ENCODE measurements around the gene PIGW.

DNA sequence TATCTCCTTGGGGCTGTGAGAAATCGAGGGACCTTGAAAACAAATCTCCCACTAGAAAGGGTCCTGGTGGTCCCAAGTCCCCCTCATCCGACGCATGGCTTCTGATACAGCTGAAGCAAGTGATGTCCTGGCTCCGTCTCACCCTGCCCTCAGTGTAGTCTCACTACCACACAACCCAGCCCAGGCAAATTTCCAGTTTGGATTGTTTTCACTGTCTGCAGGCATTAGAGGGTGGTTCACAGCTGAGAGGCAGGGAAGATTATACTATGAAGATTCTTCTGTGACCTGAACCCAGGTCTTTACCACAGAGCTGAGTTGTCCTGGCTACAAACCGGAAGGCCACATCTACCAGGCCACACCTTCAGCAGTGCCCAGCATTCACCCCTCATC lies 30.6 kb upstream of the PIGW start:
- TF ChIP-seq, protein P1, sequence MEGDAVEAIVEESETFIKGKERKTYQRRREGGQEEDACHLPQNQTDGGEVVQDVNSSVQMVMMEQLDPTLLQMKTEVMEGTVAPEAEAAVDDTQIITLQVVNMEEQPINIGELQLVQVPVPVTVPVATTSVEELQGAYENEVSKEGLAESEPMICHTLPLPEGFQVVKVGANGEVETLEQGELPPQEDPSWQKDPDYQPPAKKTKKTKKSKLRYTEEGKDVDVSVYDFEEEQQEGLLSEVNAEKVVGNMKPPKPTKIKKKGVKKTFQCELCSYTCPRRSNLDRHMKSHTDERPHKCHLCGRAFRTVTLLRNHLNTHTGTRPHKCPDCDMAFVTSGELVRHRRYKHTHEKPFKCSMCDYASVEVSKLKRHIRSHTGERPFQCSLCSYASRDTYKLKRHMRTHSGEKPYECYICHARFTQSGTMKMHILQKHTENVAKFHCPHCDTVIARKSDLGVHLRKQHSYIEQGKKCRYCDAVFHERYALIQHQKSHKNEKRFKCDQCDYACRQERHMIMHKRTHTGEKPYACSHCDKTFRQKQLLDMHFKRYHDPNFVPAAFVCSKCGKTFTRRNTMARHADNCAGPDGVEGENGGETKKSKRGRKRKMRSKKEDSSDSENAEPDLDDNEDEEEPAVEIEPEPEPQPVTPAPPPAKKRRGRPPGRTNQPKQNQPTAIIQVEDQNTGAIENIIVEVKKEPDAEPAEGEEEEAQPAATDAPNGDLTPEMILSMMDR (IDR thresholded peaks at IDR 0.05; ENCODE audit: low read depth, low read length, poor library complexity, severe bottlenecking): no peak
- TF ChIP-seq EZH2phosphoT487 (IDR thresholded peaks at IDR 0.05; ENCODE audit: borderline replicate concordance, low read length): no peak
